Chondrocyte (in vitro differentiated cells): ENCODE measurements around the gene ZFC3H1. TPM values are rescaled to one million over a fixed set of nuclear protein-coding genes. Genes with fewer than 3 reads are reported as not detected.

Experiments used
- DNase-seq: peaks from one replicate; pipeline ENCODE4 v3.0.0; 2021; ENCODE audit warnings: mixed read lengths, low spot score
- H3K27ac Mint-ChIP-seq: one replicate; pipeline ENCODE4 v1.8.0; 2021; ENCODE audit warnings: mild to moderate bottlenecking, moderate library complexity, mixed read lengths; ENCODE audit not compliant: unreplicated experiment
- H3K27me3 Mint-ChIP-seq: 2 replicates; pipeline ENCODE4 v1.8.0; 2021; ENCODE audit warnings: low read depth, mixed read lengths
- H3K36me3 Mint-ChIP-seq: 2 replicates; pipeline ENCODE4 v1.8.0; 2021; ENCODE audit warnings: low read depth, mixed read lengths
- H3K4me1 Mint-ChIP-seq: 2 replicates; pipeline ENCODE4 v1.8.0; 2021; ENCODE audit warnings: low read depth, mild to moderate bottlenecking, mixed read lengths
- H3K4me3 Mint-ChIP-seq: one replicate; pipeline ENCODE4 v1.8.0; 2021; ENCODE audit warnings: mild to moderate bottlenecking, moderate library complexity, mixed read lengths; ENCODE audit not compliant: unreplicated experiment
- H3K9me3 Mint-ChIP-seq: 2 replicates; pipeline ENCODE4 v1.8.0; 2021; ENCODE audit warnings: low read depth, mixed read lengths
- total RNA-seq: library from RNA; stranded (reverse); gene quantifications from 3 replicates; pipeline ENCODE4 v1.2.1, GENCODE V29; 2021
- TF ChIP-seq, protein P1 (sequence below): fragments of 200-600 bp; sonication (generic); IDR thresholded peaks from 2 replicates; pipeline ENCODE4 v1.5.0; 2021; ENCODE audit warnings: antibody characterized with exemption, mild to moderate bottlenecking, moderate library complexity

Gene ZFC3H1
- total RNA-seq, 1 donor from 2014 or later: 39.6 TPM

DNA sequence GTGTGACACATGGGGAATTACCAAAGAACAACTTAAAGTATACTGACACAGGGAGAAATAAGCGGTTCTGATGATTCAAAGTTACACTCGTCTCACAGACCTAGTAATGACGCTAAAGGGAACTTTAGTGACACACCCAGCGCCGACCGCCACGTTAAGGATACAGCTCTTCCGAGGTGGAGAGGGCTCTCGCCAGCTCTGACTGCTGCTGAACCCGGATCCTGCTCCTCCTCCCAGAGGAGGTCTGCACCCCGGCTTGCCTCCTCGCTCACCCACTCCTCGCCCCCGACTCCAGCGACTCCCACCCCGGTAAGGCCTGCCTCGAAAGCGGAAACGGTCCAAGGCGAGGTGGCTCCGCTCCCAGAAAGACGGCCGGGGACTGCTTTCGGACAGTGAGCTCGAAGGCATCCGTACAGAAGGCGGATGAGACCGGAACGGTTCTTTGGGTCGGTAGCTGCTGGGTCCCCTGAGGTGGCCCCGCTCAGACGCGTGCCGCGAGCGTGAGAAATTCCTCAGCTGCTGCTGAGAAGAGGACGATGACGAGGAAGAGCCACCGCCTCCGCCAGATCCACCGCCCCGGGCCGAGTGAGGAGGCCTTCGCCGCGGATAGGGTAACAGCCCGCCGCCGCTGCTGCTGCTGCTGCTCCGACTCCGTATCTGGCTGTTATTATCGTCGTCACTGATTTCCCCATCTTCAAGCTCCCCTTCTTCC, 643 bp downstream of the ZFC3H1 start:
- Mint-ChIP-seq H3K36me3 (peaks cover 18% of the 10 kb centered on the region), H3K4me1 (peaks cover 40% of the 10 kb centered on the region), H3K27ac (peak overlapping the region; percentile 100), H3K27me3 (no peaks in the 10 kb centered on the region), H3K9me3 (no peaks in the 10 kb centered on the region), H3K4me3 (peak overlapping the region; percentile 100)
- TF ChIP-seq, protein P1, sequence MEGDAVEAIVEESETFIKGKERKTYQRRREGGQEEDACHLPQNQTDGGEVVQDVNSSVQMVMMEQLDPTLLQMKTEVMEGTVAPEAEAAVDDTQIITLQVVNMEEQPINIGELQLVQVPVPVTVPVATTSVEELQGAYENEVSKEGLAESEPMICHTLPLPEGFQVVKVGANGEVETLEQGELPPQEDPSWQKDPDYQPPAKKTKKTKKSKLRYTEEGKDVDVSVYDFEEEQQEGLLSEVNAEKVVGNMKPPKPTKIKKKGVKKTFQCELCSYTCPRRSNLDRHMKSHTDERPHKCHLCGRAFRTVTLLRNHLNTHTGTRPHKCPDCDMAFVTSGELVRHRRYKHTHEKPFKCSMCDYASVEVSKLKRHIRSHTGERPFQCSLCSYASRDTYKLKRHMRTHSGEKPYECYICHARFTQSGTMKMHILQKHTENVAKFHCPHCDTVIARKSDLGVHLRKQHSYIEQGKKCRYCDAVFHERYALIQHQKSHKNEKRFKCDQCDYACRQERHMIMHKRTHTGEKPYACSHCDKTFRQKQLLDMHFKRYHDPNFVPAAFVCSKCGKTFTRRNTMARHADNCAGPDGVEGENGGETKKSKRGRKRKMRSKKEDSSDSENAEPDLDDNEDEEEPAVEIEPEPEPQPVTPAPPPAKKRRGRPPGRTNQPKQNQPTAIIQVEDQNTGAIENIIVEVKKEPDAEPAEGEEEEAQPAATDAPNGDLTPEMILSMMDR: no peak
- peak; percentile 94 for DNase-seq

DNA sequence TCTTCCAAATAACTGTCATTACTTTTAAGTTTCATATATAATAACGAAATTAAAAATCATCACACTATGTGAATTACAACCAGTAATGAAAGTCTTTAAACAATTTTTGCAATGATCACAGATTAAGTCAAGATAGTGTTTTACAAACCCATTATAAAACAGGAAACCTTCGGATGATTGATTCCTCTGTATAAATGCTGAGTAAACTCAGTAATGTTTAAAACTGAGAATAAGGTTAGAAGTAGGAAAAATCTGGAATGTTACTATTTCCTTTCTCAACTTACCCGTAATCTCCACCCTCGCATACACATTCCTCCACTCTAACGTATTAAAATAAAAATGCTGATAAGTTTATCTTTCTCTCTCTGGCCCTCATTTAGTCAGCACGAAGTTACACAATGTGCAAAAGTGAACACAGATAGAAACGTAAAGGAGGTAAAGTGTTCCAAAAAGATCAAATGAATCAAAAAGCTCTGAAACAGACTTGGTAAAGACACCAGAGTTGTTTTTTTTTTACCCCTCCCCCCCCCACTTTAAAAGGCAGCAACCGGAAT, 1.6 kb downstream of the ZFC3H1 start:
- DNase-seq: no peak
- H3K27me3 Mint-ChIP-seq: no peaks in the 10 kb centered on the region
- peak overlapping the region; percentile 100 for H3K4me3 Mint-ChIP-seq
- H3K27ac Mint-ChIP-seq: peak overlapping the region; percentile 100
- H3K36me3 Mint-ChIP-seq: peaks cover 23% of the 10 kb centered on the region
- TF ChIP-seq, protein P1: no peak
- peaks cover 44% of the 10 kb centered on the region for H3K4me1 Mint-ChIP-seq
- H3K9me3 Mint-ChIP-seq: no peaks in the 10 kb centered on the region

DNA sequence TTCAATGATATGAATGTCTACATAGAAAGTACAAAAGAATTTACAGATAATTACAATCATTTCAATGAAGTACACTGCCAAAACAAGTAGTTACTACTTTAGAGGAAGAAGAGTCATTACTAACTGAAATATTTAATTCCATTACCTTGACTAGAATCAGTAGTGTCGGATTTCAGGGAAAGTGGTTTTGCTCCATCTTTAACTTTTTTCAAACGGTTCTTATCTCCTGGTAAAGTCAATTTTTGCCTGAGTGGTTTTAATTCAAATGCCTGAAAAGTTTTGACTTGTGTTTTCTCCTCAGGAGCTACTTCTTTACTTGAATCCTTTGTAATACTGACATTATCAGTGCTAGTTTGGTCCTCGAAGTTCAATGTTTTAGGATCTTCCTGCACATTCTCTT, 6.9 kb downstream of the ZFC3H1 start:
- TF ChIP-seq, protein P1: no peak
- Mint-ChIP-seq H3K36me3 (peaks cover 37% of the 10 kb centered on the region), H3K4me1 (peaks cover 44% of the 10 kb centered on the region), H3K27ac (no peak overlapping the region), H3K27me3 (no peaks in the 10 kb centered on the region), H3K4me3 (no peak overlapping the region), H3K9me3 (no peaks in the 10 kb centered on the region)
- no peak for DNase-seq

DNA sequence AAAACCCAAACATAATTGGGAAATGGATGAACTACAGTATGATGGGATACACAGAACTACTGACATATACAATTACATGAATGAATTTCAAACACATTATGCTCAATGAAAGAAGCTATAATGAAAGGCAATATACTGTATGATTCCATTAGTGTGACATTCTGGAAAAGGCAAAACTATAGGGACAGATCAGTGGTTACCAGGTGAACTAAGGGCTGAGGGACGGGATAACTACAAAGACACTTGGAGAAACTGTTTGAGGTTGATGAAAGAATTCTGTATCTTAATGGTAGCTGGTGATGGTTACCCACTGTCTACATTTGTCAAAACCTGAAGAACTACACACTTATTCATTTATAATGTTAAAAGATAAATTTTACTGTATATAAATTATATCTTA, 7.7 kb downstream of the ZFC3H1 start:
- Mint-ChIP-seq H3K27me3 (no peaks in the 10 kb centered on the region), H3K4me1 (peaks cover 41% of the 10 kb centered on the region), H3K9me3 (no peaks in the 10 kb centered on the region), H3K4me3 (no peak overlapping the region), H3K36me3 (peaks cover 37% of the 10 kb centered on the region), H3K27ac (peak overlapping the region; percentile 42)
- DNase-seq: no peak
- TF ChIP-seq, protein P1: no peak

DNA sequence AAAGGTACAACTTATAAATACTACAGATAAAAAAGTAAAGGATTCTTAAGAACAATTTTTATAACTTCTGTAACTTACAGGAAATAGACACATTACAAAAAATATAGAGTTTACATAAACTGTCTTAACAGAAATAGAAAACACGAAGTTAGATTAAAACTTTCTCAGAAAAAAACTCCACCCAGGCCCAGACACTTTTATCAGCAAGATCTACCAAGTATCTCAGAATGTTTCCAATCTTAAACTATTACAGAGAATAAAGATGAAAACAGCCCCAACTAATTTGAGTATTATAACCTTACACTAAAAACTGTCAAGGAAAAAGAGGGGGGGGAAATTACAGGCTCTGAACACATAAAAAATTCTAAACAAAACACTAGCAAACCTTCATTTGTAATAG, 8.2 kb downstream of the ZFC3H1 start:
- TF ChIP-seq, protein P1: no peak
- H3K27ac Mint-ChIP-seq: peak overlapping the region; percentile 42
- peaks cover 37% of the 10 kb centered on the region for H3K36me3 Mint-ChIP-seq
- H3K4me3 Mint-ChIP-seq: no peak overlapping the region
- no peaks in the 10 kb centered on the region for H3K9me3 Mint-ChIP-seq
- no peak for DNase-seq
- peaks cover 39% of the 10 kb centered on the region for H3K4me1 Mint-ChIP-seq
- no peaks in the 10 kb centered on the region for H3K27me3 Mint-ChIP-seq
